ENCODE data around the gene PHC2.

GRCh38 chr1:33311706-33312412 is 119.0 kb downstream of the PHC2 start:
- no peak for TF ChIP-seq CTCF (IDR thresholded peaks at IDR 0.05 in 2 of 3, conservative IDR thresholded peaks at IDR 0.05 in 1 of 3; ENCODE audit: insufficient read depth in 2 of 3, low read depth in 1 of 3, low read length in 3 of 3)
- TF ChIP-seq RCOR1 (IDR thresholded peaks at IDR 0.05; ENCODE audit: borderline replicate concordance in 1 of 2, low read depth in 2 of 2, low read length in 2 of 2), result no peak

Data from K562 (cell line).